ENCODE results near the gene PHF14.

GRCh38 chr7:11155883-11156282 lies 182.2 kb downstream of the PHF14 start:
- no peak for TF ChIP-seq CTCF (IDR thresholded peaks at IDR 0.05; ENCODE audit: low read length)
- TF ChIP-seq EZH2 (optimal IDR thresholded peaks at IDR 0.05; ENCODE audit: low read depth, low read length): no peak

Data from MM.1S (cell line).